HEK293T (cell line): ENCODE measurements around the gene PCP4.

ENCODE experiments used
- ARNT ChIP-seq: fragments of 450-650 bp; IDR thresholded peaks from 2 replicates; pipeline ENCODE4 v1.6.1; 2017; ENCODE audit warnings: mild to moderate bottlenecking
- BHLHE40 ChIP-seq: fragments of 450-650 bp; IDR thresholded peaks from 2 replicates; pipeline ENCODE4 v1.6.1; 2016; ENCODE audit warnings: mild to moderate bottlenecking, moderate library complexity, borderline replicate concordance
- ELF4 ChIP-seq: fragments of 450-650 bp; IDR thresholded peaks from 2 replicates; pipeline ENCODE4 v1.6.1; 2017; ENCODE audit warnings: antibody characterized with exemption
- FOXA1 ChIP-seq: fragments of 450-650 bp; IDR thresholded peaks from 2 replicates; pipeline ENCODE4 v1.6.1; 2016; ENCODE audit warnings: mild to moderate bottlenecking
- FOXK2 ChIP-seq: fragments of 450-650 bp; IDR thresholded peaks from 2 replicates; pipeline ENCODE4 v1.6.1; 2016; ENCODE audit warnings: mild to moderate bottlenecking
- FOXM1 ChIP-seq: fragments of 450-650 bp; IDR thresholded peaks from 2 replicates; pipeline ENCODE4 v1.6.1; 2017; ENCODE audit warnings: mild to moderate bottlenecking, borderline replicate concordance
- L3MBTL2 ChIP-seq: fragments of 450-650 bp; conservative IDR thresholded peaks from 2 replicates; pipeline ENCODE4 v1.6.1; 2016; ENCODE audit warnings: mild to moderate bottlenecking
- SP1 ChIP-seq: fragments of 450-650 bp; IDR thresholded peaks from 2 replicates; pipeline ENCODE4 v1.6.1; 2017
- SUZ12 ChIP-seq: fragments of 450-650 bp; IDR thresholded peaks from 2 replicates; pipeline ENCODE4 v1.6.1; 2016; ENCODE audit warnings: mild to moderate bottlenecking

GRCh38 chr21:39822042-39822441, 45.2 kb upstream of the PCP4 start:
- TF ChIP-seq FOXM1 = no peak
- TF ChIP-seq ELF4 = no peak
- no peak for TF ChIP-seq SP1
- TF ChIP-seq FOXK2 = no peak
- TF ChIP-seq SUZ12 = no peak
- no peak for TF ChIP-seq FOXA1
- TF ChIP-seq L3MBTL2 = no peak
- TF ChIP-seq BHLHE40 = no peak
- TF ChIP-seq ARNT = no peak
